Upper lobe of left lung (tissue), 6 donors: ENCODE results near the gene PDE6A. TPM values are rescaled to one million over a fixed set of nuclear protein-coding genes. Genes with fewer than 3 reads are reported as not detected.

ENCODE experiments used
- ATAC-seq, 2 donors: fragments of 200-7000 bp; cut with Tn5 transposase; one replicate each; pipeline ENCODE4 v1.9.1; 2022; ENCODE audit warnings: mild to moderate bottlenecking in 2 of 2, moderate library complexity in 2 of 2; ENCODE audit not compliant: low FRiP score in 2 of 2
- DNase-seq, 2 donors: peaks; one replicate each; pipeline ENCODE4 v3.0.0-alpha.2; 2019 to 2020
- H3K27ac ChIP-seq, 4 donors: fragments of 200-600 bp; sonication (generic); one replicate each; pipeline ENCODE4 v1.5.1; 2016 to 2019
- H3K27me3 ChIP-seq, 4 donors: fragments of 200-600 bp; sonication (generic); one replicate each; pipeline ENCODE4 v1.5.1; 2017 to 2019
- H3K36me3 ChIP-seq, 4 donors: fragments of 200-600 bp; sonication (generic); one replicate each; pipeline ENCODE4 v1.5.1; 2016 to 2019
- H3K4me1 ChIP-seq, 4 donors: fragments of 200-600 bp; sonication (generic); one replicate each; pipeline ENCODE4 v1.5.1; 2018 to 2019
- H3K4me3 ChIP-seq, 4 donors: fragments of 200-600 bp; sonication (generic); one replicate each; pipeline ENCODE4 v1.5.1; 2017 to 2019; ENCODE audit warnings: mild to moderate bottlenecking in 2 of 4, moderate library complexity in 1 of 4
- H3K9me3 ChIP-seq, 4 donors: fragments of 200-600 bp; sonication (generic); one replicate each; pipeline ENCODE4 v1.5.1; 2018 to 2019
- EP300 ChIP-seq, 4 donors: sonication (generic); formaldehyde crosslinking; IDR thresholded peaks; one replicate each; pipeline ENCODE4 v1.5.1; 2017; ENCODE audit warnings: antibody characterized with exemption in 4 of 4, control low read depth in 2 of 4
- POLR2A ChIP-seq, 4 donors: fragments of 450-650 bp; IDR thresholded peaks; one replicate each; pipeline ENCODE4 v1.5.1; 2016 to 2017; ENCODE audit warnings: antibody characterized with exemption in 4 of 4, mild to moderate bottlenecking in 2 of 4
- POLR2AphosphoS5 ChIP-seq, 2 donors: sonication (generic); formaldehyde crosslinking; IDR thresholded peaks; one replicate each; pipeline ENCODE4 v1.5.1; 2017; ENCODE audit warnings: antibody characterized with exemption in 2 of 2
- WGBS, 2 donors: methylation state at CpG; one replicate each; pipeline ENCODE4 v1.1.5; 2017 to 2018; 5-methylcytosine and 5-hydroxymethylcytosine counted together
- total RNA-seq, 6 donors: library from RNA; depleted of rRNA in 4 of 6; stranded (reverse); fragments of >200 nt in 4 of 6; gene quantifications; one replicate each; pipeline versions ENCODE4 v1.1.0 to v1.2.1, GENCODE V29; 2016 to 2021
- TF ChIP-seq, protein P1 (sequence below), 6 experiments: fragments of 450-650 bp in 4 of 6; fragments of 200-600 bp in 2 of 6; sonication (generic) in 2 of 6; IDR thresholded peaks; one replicate each; pipeline ENCODE4 v1.5.1; 2016 to 2019; ENCODE audit warnings: antibody characterized with exemption in 6 of 6
- donor health status: DM: no; HTN: no; CAD: no; lungs with moderate emphysema.
- donor health status: DM: no; HTN: yes; CAD: no; lungs with severe emphysema.

The PDE6A gene
- total RNA-seq, 6 donors from 2014 or later: not detected

DNA sequence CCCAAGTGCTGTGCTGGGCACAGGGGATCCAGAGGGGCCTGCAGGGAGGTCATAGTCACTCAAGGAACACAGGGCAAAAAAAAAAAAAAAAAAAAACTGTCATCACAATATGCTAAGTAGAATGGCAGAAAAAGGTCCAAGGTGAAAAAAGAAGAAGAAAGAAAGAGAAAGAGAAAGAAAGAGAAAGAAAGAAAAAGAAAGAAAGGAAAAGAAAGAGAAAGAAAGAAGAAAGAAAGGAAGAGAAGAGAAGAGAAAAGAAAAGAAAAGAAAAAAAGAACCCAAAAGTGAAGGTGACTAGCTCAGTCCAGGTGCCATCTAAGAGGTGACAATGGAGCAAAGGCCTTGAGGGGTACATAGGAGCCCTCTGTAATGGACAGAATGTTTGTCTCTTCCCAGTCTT, 73.9 kb downstream of the PDE6A start:
- TF ChIP-seq, protein P1, sequence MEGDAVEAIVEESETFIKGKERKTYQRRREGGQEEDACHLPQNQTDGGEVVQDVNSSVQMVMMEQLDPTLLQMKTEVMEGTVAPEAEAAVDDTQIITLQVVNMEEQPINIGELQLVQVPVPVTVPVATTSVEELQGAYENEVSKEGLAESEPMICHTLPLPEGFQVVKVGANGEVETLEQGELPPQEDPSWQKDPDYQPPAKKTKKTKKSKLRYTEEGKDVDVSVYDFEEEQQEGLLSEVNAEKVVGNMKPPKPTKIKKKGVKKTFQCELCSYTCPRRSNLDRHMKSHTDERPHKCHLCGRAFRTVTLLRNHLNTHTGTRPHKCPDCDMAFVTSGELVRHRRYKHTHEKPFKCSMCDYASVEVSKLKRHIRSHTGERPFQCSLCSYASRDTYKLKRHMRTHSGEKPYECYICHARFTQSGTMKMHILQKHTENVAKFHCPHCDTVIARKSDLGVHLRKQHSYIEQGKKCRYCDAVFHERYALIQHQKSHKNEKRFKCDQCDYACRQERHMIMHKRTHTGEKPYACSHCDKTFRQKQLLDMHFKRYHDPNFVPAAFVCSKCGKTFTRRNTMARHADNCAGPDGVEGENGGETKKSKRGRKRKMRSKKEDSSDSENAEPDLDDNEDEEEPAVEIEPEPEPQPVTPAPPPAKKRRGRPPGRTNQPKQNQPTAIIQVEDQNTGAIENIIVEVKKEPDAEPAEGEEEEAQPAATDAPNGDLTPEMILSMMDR (IDR thresholded peaks at IDR 0.05): no peak
- TF ChIP-seq EP300 (IDR thresholded peaks at IDR 0.05) (no peak), POLR2AphosphoS5 (IDR thresholded peaks at IDR 0.05) (no peak), POLR2A (IDR thresholded peaks at IDR 0.05) (no peak)
- Histone ChIP-seq H3K9me3 (no peaks in the 10 kb centered on the region), H3K4me1 (peaks cover 6 to 23% (median 17%) of the 10 kb centered on the region in 4 donors), H3K36me3 (no peaks in the 10 kb centered on the region), H3K4me3 (no peak overlapping the region), H3K27me3 (no peaks in the 10 kb centered on the region), H3K27ac (no peak overlapping the region)
- DNase-seq: no peak
- ATAC-seq: no peak

DNA sequence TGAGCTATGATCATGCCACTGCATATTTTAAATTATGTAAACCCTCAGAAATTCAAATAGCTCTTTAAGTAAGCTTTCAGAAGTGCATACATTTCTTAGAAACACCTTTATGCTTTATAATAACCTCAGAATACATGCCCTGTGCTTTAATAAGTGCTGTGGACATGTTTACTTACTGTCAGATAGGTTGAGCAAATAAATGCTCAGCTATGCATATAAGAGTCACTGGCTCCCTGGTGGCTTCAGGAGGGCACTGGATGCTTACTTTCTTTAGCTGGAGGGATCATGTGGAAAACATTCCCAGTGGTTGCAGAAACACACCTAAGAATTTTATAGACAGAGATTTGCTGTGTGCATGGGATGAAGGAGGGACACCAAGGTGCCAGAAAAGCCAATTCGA, 74.4 kb downstream of the PDE6A start:
- no peaks in the 10 kb centered on the region for H3K27me3 ChIP-seq
- H3K9me3 ChIP-seq: no peaks in the 10 kb centered on the region
- DNase-seq: no peak
- 79% methylated on average over 1 of the region's 1 CpG for WGBS, 2 donors
- no peaks in the 10 kb centered on the region for H3K36me3 ChIP-seq
- H3K4me3 ChIP-seq: no peak overlapping the region
- TF ChIP-seq POLR2AphosphoS5 (IDR thresholded peaks at IDR 0.05) (no peak), POLR2A (IDR thresholded peaks at IDR 0.05) (no peak), EP300 (IDR thresholded peaks at IDR 0.05) (no peak)
- TF ChIP-seq, protein P1 (IDR thresholded peaks at IDR 0.05): no peak
- no peak for ATAC-seq
- no peak overlapping the region for H3K27ac ChIP-seq
- H3K4me1 ChIP-seq: peaks cover 6 to 23% (median 17%) of the 10 kb centered on the region in 4 donors

DNA sequence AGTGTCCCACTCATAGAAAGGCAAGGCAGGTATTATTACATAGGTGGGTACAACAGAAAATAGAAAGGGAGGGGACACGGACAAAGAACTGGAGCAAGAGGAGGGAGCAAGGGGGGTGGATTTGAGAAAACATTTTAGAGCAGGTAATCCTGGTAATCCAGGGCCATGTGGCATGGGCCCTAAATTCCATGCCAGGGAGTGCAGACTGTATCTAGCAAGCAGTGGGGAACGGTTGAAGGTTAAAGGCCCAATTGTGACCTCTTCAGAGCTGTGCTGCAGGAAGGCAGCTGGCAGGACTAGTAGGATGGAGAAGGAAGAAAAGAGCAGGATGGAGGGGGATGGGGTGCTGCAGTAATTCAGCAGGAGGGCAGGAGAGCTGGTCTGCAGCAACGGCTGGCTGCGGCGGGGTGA, 75.2 kb downstream of the PDE6A start:
- ATAC-seq: no peak
- H3K36me3 ChIP-seq: no peaks in the 10 kb centered on the region
- TF ChIP-seq POLR2A (IDR thresholded peaks at IDR 0.05) (no peak), POLR2AphosphoS5 (IDR thresholded peaks at IDR 0.05) (no peak)
- TF ChIP-seq, protein P1 (IDR thresholded peaks at IDR 0.05): no peak
- no peaks in the 10 kb centered on the region for H3K9me3 ChIP-seq
- no peak overlapping the region for H3K27ac ChIP-seq
- H3K4me1 ChIP-seq: peaks cover 6 to 23% (median 17%) of the 10 kb centered on the region in 4 donors
- DNase-seq: no peak
- 86 to 91% methylated on average over 5 of the region's 5 CpGs for WGBS, 2 donors
- no peak overlapping the region for H3K4me3 ChIP-seq
- H3K27me3 ChIP-seq: no peaks in the 10 kb centered on the region

DNA sequence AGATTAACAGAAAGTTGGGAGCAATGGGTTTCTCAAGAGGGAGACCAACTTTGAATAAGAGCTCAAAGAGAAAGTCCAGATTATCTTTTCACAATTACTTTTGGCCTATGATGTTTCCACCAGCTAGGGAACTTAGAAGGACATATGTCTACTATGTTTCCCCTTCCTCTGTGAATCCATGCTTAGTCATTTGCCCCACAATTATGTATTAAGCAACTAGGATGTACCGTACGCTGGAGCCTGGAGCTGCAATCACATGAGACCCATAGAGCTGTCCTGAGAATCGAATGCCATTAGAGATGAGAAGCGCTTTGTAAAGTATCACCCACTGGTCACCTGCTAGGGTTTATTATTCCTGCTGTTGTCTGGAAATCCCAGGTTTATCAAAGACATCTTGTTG, 78.8 kb downstream of the PDE6A start:
- no peak for ATAC-seq
- no peak for DNase-seq
- TF ChIP-seq POLR2AphosphoS5 (IDR thresholded peaks at IDR 0.05): no peak
- TF ChIP-seq EP300 (IDR thresholded peaks at IDR 0.05): no peak
- no peak for TF ChIP-seq POLR2A (IDR thresholded peaks at IDR 0.05)
- TF ChIP-seq, protein P1 (IDR thresholded peaks at IDR 0.05): no peak
- Histone ChIP-seq H3K9me3 (no peaks in the 10 kb centered on the region), H3K27me3 (no peaks in the 10 kb centered on the region), H3K36me3 (no peaks in the 10 kb centered on the region), H3K4me1 (peaks cover 0 to 3% (median 0%) of the 10 kb centered on the region in 4 donors), H3K27ac (no peak overlapping the region), H3K4me3 (no peak overlapping the region)
- WGBS, 2 donors: 91 to 95% methylated on average over 4 of the region's 4 CpGs

DNA sequence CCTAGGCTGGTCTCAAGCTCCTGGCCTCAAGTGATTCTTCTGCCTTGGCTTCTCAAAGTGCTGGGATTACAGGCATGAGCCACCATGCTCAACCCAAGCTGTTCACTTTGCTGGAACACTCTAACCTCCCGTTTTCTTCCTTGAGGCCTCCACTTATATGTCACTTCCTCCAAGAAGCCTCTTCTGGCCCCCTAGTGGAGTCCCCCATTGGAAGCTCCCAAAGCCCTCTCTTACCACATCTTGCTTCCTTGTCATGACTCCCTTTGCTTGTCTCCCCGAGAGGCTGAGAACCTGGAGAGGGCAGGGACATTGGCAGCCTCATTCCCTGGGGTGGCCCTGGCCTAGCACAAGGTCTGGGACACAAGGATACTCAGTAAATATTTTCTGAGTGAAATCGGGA, 80.8 kb downstream of the PDE6A start:
- peaks cover 0 to 4% (median 2%) of the 10 kb centered on the region in 4 donors for H3K4me1 ChIP-seq
- no peak overlapping the region for H3K4me3 ChIP-seq
- no peak for ATAC-seq
- TF ChIP-seq POLR2AphosphoS5 (IDR thresholded peaks at IDR 0.05) (no peak), POLR2A (IDR thresholded peaks at IDR 0.05) (no peak), EP300 (IDR thresholded peaks at IDR 0.05) (no peak)
- TF ChIP-seq, protein P1 (IDR thresholded peaks at IDR 0.05): no peak
- no peaks in the 10 kb centered on the region for H3K9me3 ChIP-seq
- H3K27me3 ChIP-seq: no peaks in the 10 kb centered on the region
- no peak overlapping the region for H3K27ac ChIP-seq
- H3K36me3 ChIP-seq: no peaks in the 10 kb centered on the region
- WGBS, 2 donors: 86 to 90% methylated on average over 3 of the region's 3 CpGs
- no peak for DNase-seq
